Ovary (tissue), 9 donors: ENCODE results near the gene SLC38A4. TPM values are rescaled to one million over a fixed set of nuclear protein-coding genes. Genes with fewer than 3 reads are reported as not detected.

Experiments
- DNase-seq, 5 donors: peaks; one replicate each; pipeline ENCODE4 v3.0.0-alpha.2; 2019 to 2020
- H3K27ac ChIP-seq, 2 donors: fragments of 200-600 bp; one replicate each; pipeline versions ENCODE4 v1.5.1 to v1.8.0; 2019 to 2022
- H3K27me3 ChIP-seq: fragments of 200-600 bp; one replicate; pipeline ENCODE4 v1.8.0; 2022
- H3K36me3 ChIP-seq: fragments of 200-600 bp; sonication (generic); one replicate; pipeline ENCODE4 v1.5.1; 2019
- H3K4me1 ChIP-seq: one replicate; pipeline ENCODE4 v1.8.1; 2013; ENCODE audit warnings: mild to moderate bottlenecking, moderate library complexity; ENCODE audit not compliant: insufficient read depth
- H3K4me3 ChIP-seq: fragments of 200-600 bp; sonication (generic); one replicate; pipeline ENCODE4 v1.5.1; 2017
- H3K9me3 ChIP-seq, 2 donors: fragments of 200-600 bp in 1 of 2; sonication (generic) in 1 of 2; one replicate each; pipeline versions ENCODE4 v1.5.1 to v1.8.1; 2013 to 2019; ENCODE audit warnings: mild to moderate bottlenecking in 1 of 2, moderate library complexity in 1 of 2
- EP300 ChIP-seq: sonication (generic); formaldehyde crosslinking; IDR thresholded peaks from one replicate; pipeline ENCODE4 v1.6.1; 2017; ENCODE audit warnings: antibody characterized with exemption
- POLR2A ChIP-seq: fragments of 450-650 bp; IDR thresholded peaks from one replicate; pipeline ENCODE4 v1.6.1; 2017; ENCODE audit warnings: antibody characterized with exemption, mild to moderate bottlenecking, moderate library complexity
- WGBS, 3 donors: extraction: QIAGEN DNeasy Blood & Tissue Kit in 1 of 3; methylation state at CpG; one replicate each; pipeline versions ENCODE4 v1.1.5 to v1.1.7; 2013 to 2017; 5-methylcytosine and 5-hydroxymethylcytosine counted together
- intact Hi-C, 4 donors: fragments of 100-400 bp; cut with DNase I; formaldehyde crosslinking; loops; one replicate each; pipeline versions ENCODE4 v1.11.0 to v1.15.1; 2022 to 2023
- polyA plus RNA-seq, 2 donors: library from polyadenylated mRNA; stranded (reverse); fragments of 200-250 nt in 1 of 2; fragments of 350-450 nt in 1 of 2; fragmentation: Illumina TruSeq in 1 of 2; extraction: RNeasy Lipid Tissue Mini Kit (QIAGEN cat#74804) in 1 of 2; gene quantifications; one replicate each; pipeline ENCODE4 v1.2.3, GENCODE V29; 2013 to 2014
- total RNA-seq, 7 donors: library from RNA; depleted of rRNA in 2 of 7; stranded (reverse); fragments of >200 nt in 2 of 7; fragmentation: NEBNext Ultra II Directional in 3 of 7; extraction: Animal tissue kit (Norgen Biotek cat#: 25700) in 3 of 7; gene quantifications; one replicate each; pipeline versions ENCODE4 v1.1.0 to v1.2.4, GENCODE V29; 2016 to 2023
- TF ChIP-seq, protein P1 (sequence below), 3 donors: fragments of 450-650 bp in 2 of 3; fragments of 200-600 bp in 1 of 3; IDR thresholded peaks; one replicate each; pipeline versions ENCODE4 v1.5.1 to v1.8.0; 2016 to 2022; ENCODE audit warnings: antibody characterized with exemption in 3 of 3, mild to moderate bottlenecking in 1 of 3
- donor health status: DM: no; HTN: no; CAD: no; lungs with moderate emphysema.
- donor health status: DM: no; HTN: no; CAD: no.
- donor health status: Bipolar disorder and iron deficiency.
- donor health status: DM: yes; HTN: yes; CAD: no.
- donor health status: DM: no; HTN: no; CAD: no.
- donor health status: DM: yes; HTN: yes; CAD: no.

Gene SLC38A4
- total and polyA plus RNA-seq, 9 donors = 0.15 to 2.0 (median 0.28) TPM; not detected in 2

DNA sequence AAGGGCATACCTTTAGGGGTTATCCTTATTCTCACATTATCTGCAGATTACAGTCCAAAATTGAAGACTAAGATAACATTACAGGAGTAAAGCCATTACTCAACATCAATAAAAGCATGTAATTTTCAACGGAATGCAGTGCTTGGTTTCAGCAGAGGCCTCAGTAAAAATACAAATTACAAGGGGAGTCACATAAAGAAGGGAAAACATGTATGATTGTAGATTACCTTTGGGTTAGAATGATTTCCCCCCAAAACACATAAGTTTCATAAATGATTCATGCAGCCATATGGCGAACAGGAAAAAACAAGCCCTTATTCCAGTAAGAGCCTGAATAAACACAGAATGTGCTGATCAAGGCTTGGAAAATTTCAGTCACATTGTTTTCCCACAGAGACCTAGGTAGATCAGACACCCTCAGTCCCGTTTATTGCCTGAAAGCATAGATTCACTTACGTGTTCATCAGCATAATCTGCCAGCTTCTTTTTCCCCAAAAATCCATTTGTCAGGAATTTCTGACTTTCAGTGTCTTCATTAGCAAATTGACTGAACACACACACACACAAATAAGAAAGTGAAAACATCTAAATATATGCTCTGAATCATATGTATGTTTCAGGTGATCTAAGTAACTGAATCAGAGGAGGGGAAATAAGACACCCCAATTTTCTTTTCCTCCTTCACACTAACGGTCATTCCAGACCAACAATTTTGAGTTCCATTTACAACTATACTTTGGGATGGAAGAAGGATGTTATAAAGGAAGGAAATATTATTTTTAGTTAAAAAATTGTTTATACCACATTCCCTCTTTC lies 37.5 kb downstream of the SLC38A4 start:
- no peak for DNase-seq
- Histone ChIP-seq H3K4me1 (no peaks in the 10 kb centered on the region), H3K36me3 (no peaks in the 10 kb centered on the region), H3K27ac (no peak overlapping the region), H3K9me3 (no peaks in the 10 kb centered on the region), H3K27me3 (no peaks in the 10 kb centered on the region), H3K4me3 (no peak overlapping the region)
- TF ChIP-seq EP300 (no peak), POLR2A (no peak)
- TF ChIP-seq, protein P1, sequence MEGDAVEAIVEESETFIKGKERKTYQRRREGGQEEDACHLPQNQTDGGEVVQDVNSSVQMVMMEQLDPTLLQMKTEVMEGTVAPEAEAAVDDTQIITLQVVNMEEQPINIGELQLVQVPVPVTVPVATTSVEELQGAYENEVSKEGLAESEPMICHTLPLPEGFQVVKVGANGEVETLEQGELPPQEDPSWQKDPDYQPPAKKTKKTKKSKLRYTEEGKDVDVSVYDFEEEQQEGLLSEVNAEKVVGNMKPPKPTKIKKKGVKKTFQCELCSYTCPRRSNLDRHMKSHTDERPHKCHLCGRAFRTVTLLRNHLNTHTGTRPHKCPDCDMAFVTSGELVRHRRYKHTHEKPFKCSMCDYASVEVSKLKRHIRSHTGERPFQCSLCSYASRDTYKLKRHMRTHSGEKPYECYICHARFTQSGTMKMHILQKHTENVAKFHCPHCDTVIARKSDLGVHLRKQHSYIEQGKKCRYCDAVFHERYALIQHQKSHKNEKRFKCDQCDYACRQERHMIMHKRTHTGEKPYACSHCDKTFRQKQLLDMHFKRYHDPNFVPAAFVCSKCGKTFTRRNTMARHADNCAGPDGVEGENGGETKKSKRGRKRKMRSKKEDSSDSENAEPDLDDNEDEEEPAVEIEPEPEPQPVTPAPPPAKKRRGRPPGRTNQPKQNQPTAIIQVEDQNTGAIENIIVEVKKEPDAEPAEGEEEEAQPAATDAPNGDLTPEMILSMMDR (IDR thresholded peaks at IDR 0.05) = no peak
- 61 to 73% (median 66%) methylated on average over 5 of the region's 5 CpGs for WGBS, 3 donors
- intact Hi-C loops = no loop called here

DNA sequence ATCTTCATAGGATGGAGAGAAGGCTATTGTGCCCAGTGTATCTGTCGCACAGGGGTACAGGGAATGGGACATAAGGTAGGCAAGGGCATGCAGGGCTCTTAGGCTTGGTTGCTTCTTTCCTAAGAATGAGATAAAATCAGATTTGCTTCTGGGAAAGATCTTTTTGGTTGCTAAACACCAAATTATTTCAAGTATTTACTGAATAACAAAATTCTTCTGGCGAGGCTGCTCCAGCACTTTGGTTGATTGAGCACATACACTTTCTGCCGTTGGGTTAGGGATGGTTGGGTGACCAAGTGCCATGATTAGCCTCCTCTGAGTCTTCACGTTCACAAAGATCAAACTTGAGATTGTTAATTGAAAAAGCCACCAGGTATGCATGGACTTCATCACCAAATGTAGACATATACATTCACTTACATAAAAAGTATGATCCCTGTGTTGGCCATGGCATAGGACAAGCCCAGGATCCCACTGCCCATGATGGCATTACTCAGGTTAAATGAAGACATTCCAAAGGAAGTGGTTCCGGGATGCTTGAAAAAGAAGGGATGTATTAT lies 38.2 kb downstream of the SLC38A4 start:
- intact Hi-C loops = no loop called here
- TF ChIP-seq EP300 (no peak), POLR2A (no peak)
- TF ChIP-seq, protein P1 (IDR thresholded peaks at IDR 0.05) = no peak
- 87 to 94% (median 91%) methylated on average over 5 of the region's 5 CpGs for WGBS, 3 donors
- Histone ChIP-seq H3K4me3 (no peak overlapping the region), H3K27ac (no peak overlapping the region), H3K9me3 (no peaks in the 10 kb centered on the region), H3K36me3 (no peaks in the 10 kb centered on the region), H3K27me3 (no peaks in the 10 kb centered on the region), H3K4me1 (no peaks in the 10 kb centered on the region)
- no peak for DNase-seq

DNA sequence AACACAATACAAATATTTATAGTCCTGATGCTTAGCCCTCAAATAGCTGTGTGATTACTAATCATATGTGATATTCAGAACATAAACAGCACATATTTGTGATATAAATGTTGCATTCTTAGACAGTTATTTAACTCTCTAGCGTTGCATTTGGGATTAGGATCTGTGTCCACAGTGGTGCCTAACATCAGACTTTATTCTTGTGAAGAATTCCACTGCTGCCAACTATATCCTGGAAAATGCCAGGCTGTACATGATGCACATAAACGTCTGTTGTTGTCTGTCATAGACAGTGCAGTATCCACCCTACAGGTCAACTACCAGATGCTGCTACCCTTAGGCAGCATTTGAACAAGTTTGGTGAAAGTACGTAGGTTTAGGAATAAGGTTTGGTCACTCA lies 39.0 kb downstream of the SLC38A4 start:
- no peak overlapping the region for H3K4me3 ChIP-seq
- 46 to 64% (median 47%) methylated on average over 3 of the region's 3 CpGs for WGBS, 3 donors
- TF ChIP-seq EP300 = no peak
- TF ChIP-seq, protein P1 (IDR thresholded peaks at IDR 0.05) = no peak
- no peak for TF ChIP-seq POLR2A

DNA sequence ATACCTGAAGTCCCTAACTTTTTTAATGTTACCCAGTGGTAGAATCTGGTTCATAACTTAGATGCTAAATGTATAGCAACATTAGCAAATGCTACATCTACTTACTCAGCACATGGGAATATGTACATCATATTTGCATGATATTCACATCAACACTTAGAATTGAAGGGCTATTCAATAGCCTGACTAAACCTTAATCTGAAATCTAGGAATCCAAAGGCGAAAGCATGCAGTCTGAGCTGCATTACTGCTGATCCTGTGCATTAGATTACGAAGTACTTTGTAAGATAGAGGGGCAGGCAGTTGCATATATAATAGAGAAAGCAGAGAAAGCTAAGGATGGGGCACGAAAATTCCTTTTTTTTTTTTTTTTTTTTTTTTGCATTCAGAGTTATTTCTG lies 40.4 kb downstream of the SLC38A4 start:
- no peak for DNase-seq
- Histone ChIP-seq H3K27me3 (no peaks in the 10 kb centered on the region), H3K4me3 (no peak overlapping the region), H3K36me3 (no peaks in the 10 kb centered on the region), H3K9me3 (no peaks in the 10 kb centered on the region), H3K27ac (no peak overlapping the region), H3K4me1 (no peaks in the 10 kb centered on the region)
- 89 to 98% (median 93%) methylated on average over 3 of the region's 3 CpGs for WGBS, 3 donors
- intact Hi-C loops = no loop called here
- TF ChIP-seq POLR2A = no peak
- TF ChIP-seq, protein P1 (IDR thresholded peaks at IDR 0.05) = no peak
- no peak for TF ChIP-seq EP300

More for the DNA sequence above, 39.0 kb downstream of the SLC38A4 start:
- Histone ChIP-seq H3K36me3 (no peaks in the 10 kb centered on the region), H3K4me1 (no peaks in the 10 kb centered on the region), H3K27me3 (no peaks in the 10 kb centered on the region), H3K9me3 (no peaks in the 10 kb centered on the region), H3K27ac (no peak overlapping the region)
- intact Hi-C loops = no loop called here
- no peak for DNase-seq
